GM12878 (cell line): ENCODE data around the gene ADK. TPM values are rescaled to one million over a fixed set of nuclear protein-coding genes. Genes with fewer than 3 reads are reported as not detected.

Source experiments
- ATAC-seq: fragments of 200-7000 bp; cut with Tn5 transposase; 3 replicates; pipeline ENCODE4 v1.9.1; 2020; ENCODE audit warnings: mild to moderate bottlenecking, moderate library complexity
- BruUV-seq: library from RNA; stranded (reverse); fragments of 400-500 nt; replicated peaks from 2 replicates; lab custom pipeline; 2021; lab: Mats Ljungman, UMichigan
- CTCF ChIA-PET: fragments of 300-600 bp; sonication (Branson Sonifier 250); formaldehyde crosslinking; extraction: SDS; loops from one replicate; lab custom pipeline; 2021; ENCODE audit warnings: inconsistent platforms; lab: Yijun Ruan, JAX
- POLR2A ChIA-PET: fragments of 350-600 bp; formaldehyde crosslinking; extraction: SDS; loops from one replicate; lab custom pipeline; 2021; ENCODE audit warnings: inconsistent platforms; lab: Charles Lee
- RAD21 ChIA-PET: fragments of 300-600 bp; sonication (Branson Sonifier 250); formaldehyde crosslinking; loops from one replicate; lab custom pipeline; 2023; ENCODE audit warnings: antibody characterized with exemption; ENCODE audit not compliant: unreplicated experiment; lab: Charles Lee
- SMC1A ChIA-PET: fragments of 300-600 bp; sonication (Branson Sonifier 250); formaldehyde crosslinking; loops from one replicate; lab custom pipeline; 2023; ENCODE audit not compliant: unreplicated experiment, uncharacterized antibody; lab: Charles Lee
- DNase-seq: peaks from one replicate; pipeline ENCODE4 v3.0.0-alpha.2; 2011; ENCODE audit warnings: low read depth, low spot score
- FAIRE-seq: peaks from 3 replicates; lab custom pipeline; 2011; peaks lifted over from hg19 to GRCh38; lab: Jason Lieb, UNC
- H2AFZ ChIP-seq: 2 replicates; pipeline ENCODE4 v1.6.0; 2011; ENCODE audit warnings: low read depth, low read length, control low read depth; ENCODE audit not compliant: control insufficient read depth
- H3K27ac ChIP-seq: 2 replicates; pipeline ENCODE4 v1.5.1; 2011; ENCODE audit warnings: control low read depth; ENCODE audit not compliant: control insufficient read depth, insufficient read depth
- H3K27me3 ChIP-seq, 2 experiments: replicated peaks in 1 of 2; 2 replicates each; pipeline versions ENCODE4 v1.6.0 to v1.6.1; 2011; ENCODE audit warnings: low read length in 1 of 2; ENCODE audit not compliant: control insufficient read depth in 2 of 2, insufficient read depth in 2 of 2
- H3K36me3 ChIP-seq, 2 experiments: 2 replicates each; pipeline ENCODE4 v1.5.1; 2011; ENCODE audit warnings: low read length in 1 of 2; ENCODE audit not compliant: control insufficient read depth in 2 of 2, insufficient read depth in 2 of 2
- H3K4me1 ChIP-seq: 2 replicates; pipeline ENCODE4 v1.6.1; 2011; ENCODE audit warnings: mild to moderate bottlenecking, low read length, moderate library complexity, mixed read lengths; ENCODE audit not compliant: control insufficient read depth, insufficient read depth
- H3K4me2 ChIP-seq: 2 replicates; pipeline ENCODE4 v1.6.0; 2011; ENCODE audit warnings: control low read depth; ENCODE audit not compliant: control insufficient read depth, insufficient read depth
- H3K4me3 ChIP-seq: fragments of 200-600 bp; sonication (generic); 2 replicates; pipeline ENCODE4 v1.5.1; 2016
- H3K79me2 ChIP-seq: 2 replicates; pipeline ENCODE4 v1.6.0; 2011; ENCODE audit warnings: low read length; ENCODE audit not compliant: control insufficient read depth, insufficient read depth
- H3K9ac ChIP-seq: 2 replicates; pipeline ENCODE4 v1.8.0; 2011; ENCODE audit warnings: low read length, control low read depth, mixed read lengths; ENCODE audit not compliant: control insufficient read depth, insufficient read depth
- H3K9me3 ChIP-seq: replicated peaks from 3 replicates; pipeline ENCODE4 v1.5.1; 2011; ENCODE audit warnings: mild to moderate bottlenecking, low read length; ENCODE audit not compliant: control insufficient read depth, insufficient read depth
- H4K20me1 ChIP-seq: 2 replicates; pipeline ENCODE4 v1.6.0; 2011; ENCODE audit not compliant: control insufficient read depth, insufficient read depth
- DPF2 ChIP-seq: fragments of 450-650 bp; IDR thresholded peaks from 2 replicates; pipeline ENCODE4 v1.6.1; 2017; ENCODE audit warnings: mild to moderate bottlenecking
- IKZF1 ChIP-seq: fragments of 450-650 bp; conservative IDR thresholded peaks from 2 replicates; pipeline ENCODE4 v1.6.1; 2017; ENCODE audit warnings: antibody characterized with exemption, mild to moderate bottlenecking
- IKZF2 ChIP-seq, 2 experiments: fragments of 450-650 bp; IDR thresholded peaks; 2 replicates each; pipeline ENCODE4 v1.6.1; 2017; ENCODE audit warnings: mild to moderate bottlenecking in 2 of 2, moderate library complexity in 2 of 2
- NR2F1 ChIP-seq: fragments of 450-650 bp; conservative IDR thresholded peaks from 2 replicates; pipeline ENCODE4 v1.6.1; 2017; ENCODE audit warnings: mild to moderate bottlenecking
- RCOR1 ChIP-seq: conservative IDR thresholded peaks from 2 replicates; pipeline ENCODE4 v1.6.1; 2012; ENCODE audit warnings: low read depth, low read length, improper control_type of control experiment
- SIN3A ChIP-seq: IDR thresholded peaks from 2 replicates; pipeline ENCODE4 v1.6.1; 2012; ENCODE audit warnings: low read depth, low read length, improper control_type of control experiment
- USF1 ChIP-seq: IDR thresholded peaks from 2 replicates; pipeline ENCODE4 v1.6.1; 2011; ENCODE audit warnings: borderline replicate concordance, low read depth, mild to moderate bottlenecking, moderate library complexity, mixed read lengths, low read length; ENCODE audit not compliant: insufficient read depth; ENCODE audit errors: extremely low read length
- WGBS: methylation state at CpG from one replicate; pipeline ENCODE4 v1.1.6; 2016; ENCODE audit warnings: low lambda C conversion rate; ENCODE audit not compliant: insufficient replicate concordance, insufficient coverage; ENCODE audit errors: missing lambda C conversion rate; 5-methylcytosine and 5-hydroxymethylcytosine counted together
- in situ Hi-C: fragments of 300-500 bp; cut with MboI; formaldehyde crosslinking; loops from 9 replicates; pipeline ENCODE4 v1.14.3; 2018; ENCODE audit warnings: mixed read lengths
- intact Hi-C: fragments of 100-400 bp; cut with micrococcal nuclease; formaldehyde crosslinking; loops from one replicate; pipeline ENCODE4 v1.14.2; 2022; ENCODE audit not compliant: unreplicated experiment
- polyA plus RNA-seq, 11 experiments: library from polyadenylated mRNA; depleted of rRNA in 4 of 11; unstranded in 6 of 11; stranded (reverse) in 5 of 11; fragments of >200 nt; fragmentation: Nextera tagmentation in 4 of 11; fragmentation: Illumina TruSeq in 1 of 11; extraction: Ambion mirVana in 4 of 11; extraction: Trizol in 1 of 11; gene quantifications; 1 replicate in 1 of 11; 2 replicates in 10 of 11; pipeline versions ENCODE4 v1.2.1 to v1.2.3, GENCODE V29; 2011 to 2016; ENCODE audit warnings: inconsistent platforms in 2 of 11, missing spikeins in 2 of 11, low read depth in 1 of 11
- total RNA-seq, 4 experiments: library from RNA; depleted of rRNA in 3 of 4; stranded (reverse); fragments of >200 nt in 3 of 4; fragmentation: Illumina TruSeq in 1 of 4; extraction: Trizol in 1 of 4; gene quantifications; 2 replicates each; pipeline versions ENCODE4 v1.2.1 to v1.2.3, GENCODE V29; 2013 to 2021

The ADK gene
- total and polyA plus RNA-seq, 10 of the 15 experiments (the other 5 are each of a cell fraction or from before 2014, with no cell fraction given) = 42.0 to 151 (median 81.6) TPM

- WGBS = 86% methylated on average over 3 of the region's 3 CpGs
- Histone ChIP-seq H2AFZ (no peak overlapping the region), H3K4me3 (no peak overlapping the region), H3K27me3 (no peaks in the 10 kb centered on the region), H3K4me2 (no peak overlapping the region)
- intact Hi-C loops = loop anchor here (5.0 to 10.0 kb wide), 2 partner anchors 343 to 404 kb away; no protein-coding TSS in a partner anchor
- CTCF ChIA-PET = no interaction called here
- no TSS peak for BruUV-seq
- POLR2A ChIA-PET = no interaction called here
- ATAC-seq = no peak
- no peak for DNase-seq
- no peak for TF ChIP-seq SIN3A
- no peak for TF ChIP-seq USF1
- TF ChIP-seq IKZF2 (IDR thresholded peaks at IDR 0.05) = no peak
- no peak for TF ChIP-seq RCOR1
- no peak for TF ChIP-seq IKZF1
- TF ChIP-seq DPF2 = no peak
- TF ChIP-seq NR2F1 = no peak
- TF ChIP-seq, all 136 proteins: peak for 0
- ChIA-PET RAD21 (no interaction called here), SMC1A (interaction anchor here (3.8 kb wide), 1 partner anchor 12 kb away, joined by 11 read pairs; no protein-coding TSS in a partner anchor)
- in situ Hi-C loops = no loop called here
- no peak overlapping the region for H3K9ac ChIP-seq
- peaks cover 0 to 7% of the 10 kb centered on the region in 2 experiments; a peak in 2 of 4 replicates for H3K36me3 ChIP-seq
- no peak for FAIRE-seq
- H4K20me1 ChIP-seq = no peaks in the 10 kb centered on the region
- H3K79me2 ChIP-seq = no peaks in the 10 kb centered on the region
- peaks cover 20% of the 10 kb centered on the region for H3K4me1 ChIP-seq
- H3K27ac ChIP-seq = no peak overlapping the region
- peaks cover 11% of the 10 kb centered on the region for H3K9me3 ChIP-seq
These were observed 520.7 kb downstream of the ADK start for GRCh38 chr10:74671716-74672115.
